IMR-90 (cell line): ENCODE results near the gene KIF3B. TPM values are rescaled to one million over a fixed set of nuclear protein-coding genes. Genes with fewer than 3 reads are reported as not detected.

Source experiments
- ATAC-seq: fragments of 200-7000 bp; cut with Tn5 transposase; 2 replicates; pipeline ENCODE4 v1.9.1; 2020; ENCODE audit warnings: low read depth, mild to moderate bottlenecking, moderate library complexity
- BruUV-seq: library from RNA; stranded (reverse); fragments of 400-500 nt; replicated peaks from 2 replicates; lab custom pipeline; 2021; lab: Mats Ljungman, UMichigan
- CTCF ChIA-PET: fragments of 300-600 bp; formaldehyde crosslinking; extraction: SDS; loops from one replicate; lab custom pipeline; 2021; ENCODE audit warnings: antibody characterized with exemption; lab: Yijun Ruan, JAX
- POLR2A ChIA-PET: fragments of 300-600 bp; sonication (Branson Sonifier 250); formaldehyde crosslinking; loops from one replicate; lab custom pipeline; 2022; ENCODE audit warnings: antibody characterized with exemption; ENCODE audit not compliant: unreplicated experiment; lab: Charles Lee
- DNase-seq: peaks from one replicate; pipeline ENCODE4 v3.0.0; 2013
- H2AFZ ChIP-seq: replicated peaks from 2 replicates; pipeline ENCODE3; 2013; ENCODE audit warnings: low read length, mild to moderate bottlenecking; ENCODE audit not compliant: poor library complexity
- H2AK5ac ChIP-seq: 2 replicates; pipeline ENCODE4 v1.6.1; 2013; ENCODE audit warnings: low read depth, low read length, inconsistent platforms
- H2AK9ac ChIP-seq: replicated peaks from 2 replicates; pipeline ENCODE3; 2013; ENCODE audit warnings: mild to moderate bottlenecking, low read depth, low read length, moderate library complexity; ENCODE audit not compliant: poor library complexity
- H2BK120ac ChIP-seq: 2 replicates; pipeline ENCODE4 v1.6.1; 2013; ENCODE audit warnings: low read depth, low read length, inconsistent platforms
- H2BK15ac ChIP-seq: 3 replicates; pipeline ENCODE4 v1.6.1; 2013; ENCODE audit warnings: low read depth, low read length, inconsistent platforms
- H2BK20ac ChIP-seq: 2 replicates; pipeline ENCODE4 v1.6.1; 2013; ENCODE audit warnings: low read depth, mild to moderate bottlenecking, inconsistent platforms, low read length, moderate library complexity
- H2BK5ac ChIP-seq: 2 replicates; pipeline ENCODE4 v1.6.1; 2013; ENCODE audit warnings: mild to moderate bottlenecking, low read depth, low read length, inconsistent platforms; ENCODE audit not compliant: poor library complexity, severe bottlenecking
- H3K14ac ChIP-seq: replicated peaks from 2 replicates; pipeline ENCODE4 v1.6.1; 2013; ENCODE audit warnings: low read depth, low read length, inconsistent platforms
- H3K18ac ChIP-seq: 2 replicates; pipeline ENCODE4 v1.6.1; 2013; ENCODE audit warnings: low read depth, low read length, control low read depth
- H3K23ac ChIP-seq: 2 replicates; pipeline ENCODE4 v1.6.1; 2013; ENCODE audit warnings: low read depth, low read length, inconsistent platforms
- H3K27ac ChIP-seq: 2 replicates; pipeline ENCODE4 v1.5.1; 2013; ENCODE audit warnings: mild to moderate bottlenecking, control low read depth, low read length; ENCODE audit not compliant: insufficient read depth
- H3K27me3 ChIP-seq: 2 replicates; pipeline ENCODE4 v1.6.1; 2013; ENCODE audit warnings: low read length; ENCODE audit not compliant: control insufficient read depth, insufficient read depth
- H3K36me3 ChIP-seq: 2 replicates; pipeline ENCODE4 v1.6.1; 2013; ENCODE audit warnings: low read length, mixed read lengths; ENCODE audit not compliant: control insufficient read depth, insufficient read depth
- H3K4ac ChIP-seq: 2 replicates; pipeline ENCODE4 v1.6.1; 2013; ENCODE audit warnings: low read depth, low read length, inconsistent platforms
- H3K4me1 ChIP-seq: 2 replicates; pipeline ENCODE4 v1.6.1; 2013; ENCODE audit warnings: low read length, mixed read lengths; ENCODE audit not compliant: control insufficient read depth, insufficient read depth
- H3K4me2 ChIP-seq: 2 replicates; pipeline ENCODE4 v1.6.1; 2013; ENCODE audit warnings: low read depth, mild to moderate bottlenecking, control low read depth, low read length, moderate library complexity
- H3K4me3 ChIP-seq: 2 replicates; pipeline ENCODE4 v1.5.1; 2013; ENCODE audit warnings: low read depth, mild to moderate bottlenecking, control low read depth, low read length, moderate library complexity; ENCODE audit not compliant: insufficient read depth
- H3K56ac ChIP-seq: 2 replicates; pipeline ENCODE4 v1.6.1; 2013; ENCODE audit warnings: low read length, inconsistent platforms; ENCODE audit not compliant: insufficient read depth; ENCODE audit errors: extremely low read depth
- H3K79me1 ChIP-seq, 2 experiments: 2 replicates each; pipeline ENCODE4 v1.6.1; 2013; ENCODE audit warnings: low read length in 2 of 2, inconsistent platforms in 1 of 2, low read depth in 1 of 2
- H3K9ac ChIP-seq: 2 replicates; pipeline ENCODE4 v1.6.1; 2013; ENCODE audit warnings: low read depth, low read length, control low read depth
- H3K9me1 ChIP-seq: 2 replicates; pipeline ENCODE4 v1.6.1; 2013; ENCODE audit warnings: low read length, inconsistent platforms; ENCODE audit not compliant: insufficient read depth
- H3K9me3 ChIP-seq: 2 replicates; pipeline ENCODE4 v1.6.1; 2013; ENCODE audit warnings: low read length; ENCODE audit not compliant: control insufficient read depth, insufficient read depth
- H4K20me1 ChIP-seq: 2 replicates; pipeline ENCODE4 v1.6.1; 2013; ENCODE audit warnings: low read length, inconsistent platforms; ENCODE audit not compliant: insufficient read depth
- H4K5ac ChIP-seq: 2 replicates; pipeline ENCODE4 v1.6.1; 2013; ENCODE audit warnings: mild to moderate bottlenecking, low read depth, low read length, control low read depth
- H4K8ac ChIP-seq, 2 experiments: 2 replicates each; pipeline ENCODE4 v1.6.1; 2013; ENCODE audit warnings: low read depth in 2 of 2, low read length in 2 of 2, control low read depth in 1 of 2, inconsistent platforms in 1 of 2
- H4K91ac ChIP-seq: 2 replicates; pipeline ENCODE4 v1.6.1; 2013; ENCODE audit warnings: low read depth, low read length, inconsistent platforms; ENCODE audit not compliant: insufficient read depth
- CEBPB ChIP-seq: IDR thresholded peaks from 2 replicates; pipeline ENCODE4 v1.6.1; 2012; ENCODE audit warnings: low read depth, low read length, improper control_type of control experiment
- MXI1 ChIP-seq: IDR thresholded peaks from 2 replicates; pipeline ENCODE4 v1.6.1; 2012; ENCODE audit warnings: low read depth, mild to moderate bottlenecking, low read length, moderate library complexity, borderline replicate concordance
- POLR2A ChIP-seq: IDR thresholded peaks from 2 replicates; pipeline ENCODE4 v1.6.1; 2012; ENCODE audit warnings: mild to moderate bottlenecking, low read depth, low read length
- RCOR1 ChIP-seq: IDR thresholded peaks from 2 replicates; pipeline ENCODE4 v1.6.1; 2012; ENCODE audit warnings: mild to moderate bottlenecking, low read length, improper control_type of control experiment; ENCODE audit not compliant: insufficient replicate concordance
- SMC3 ChIP-seq: fragments of 150-350 bp; IDR thresholded peaks from 2 replicates; pipeline ENCODE4 v1.6.1; 2016; ENCODE audit warnings: low read depth, mild to moderate bottlenecking, antibody characterized with exemption, low read length, moderate library complexity
- USF2 ChIP-seq: fragments of 150-350 bp; IDR thresholded peaks from 2 replicates; pipeline ENCODE4 v1.6.1; 2017; ENCODE audit warnings: mild to moderate bottlenecking, antibody characterized with exemption, low read length, low read depth
- WGBS, 2 experiments: methylation state at CpG; one replicate each; pipeline versions ENCODE4 v1.1.5 to v1.1.7; 2013; ENCODE audit warnings: missing lambda C conversion rate in 2 of 2; ENCODE audit not compliant: insufficient read length in 1 of 2; ENCODE audit errors: extremely low coverage in 2 of 2; 5-methylcytosine and 5-hydroxymethylcytosine counted together
- dilution Hi-C: fragments of 300-500 bp; cut with HindIII; formaldehyde crosslinking; loops from one replicate; pipeline ENCODE4 v1.14.3; 2018; ENCODE audit warnings: low sequenced_read_pairs; ENCODE audit not compliant: unreplicated experiment
- in situ Hi-C: fragments of 300-500 bp; cut with MboI; formaldehyde crosslinking; loops from 3 replicates; pipeline ENCODE4 v1.14.3; 2019; ENCODE audit warnings: low sequenced_read_pairs, inconsistent platforms, mixed read lengths
- intact Hi-C: fragments of 100-400 bp; cut with micrococcal nuclease; formaldehyde crosslinking; loops from 2 replicates; pipeline ENCODE4 v1.10.0; 2022
- polyA plus RNA-seq, 3 experiments: library from polyadenylated mRNA; depleted of rRNA; stranded (reverse); fragments of >200 nt; gene quantifications; 2 replicates each; pipeline ENCODE4 v1.2.3, GENCODE V29; 2012; ENCODE audit warnings: low replicate concordance in 1 of 3
- total RNA-seq: library from RNA; depleted of rRNA; stranded (reverse); fragments of >200 nt; gene quantifications from 2 replicates; pipeline ENCODE4 v1.2.3, GENCODE V29; 2012
- TF ChIP-seq, protein P1 (sequence below): conservative IDR thresholded peaks from 2 replicates; pipeline ENCODE4 v1.5.1; 2012; ENCODE audit warnings: mild to moderate bottlenecking, low read depth, low read length, improper control_type of control experiment

Gene KIF3B
- total and polyA plus RNA-seq, 2 of the 4 experiments (the other 2 are of a cell fraction) = 17.1 to 28.1 TPM

DNA sequence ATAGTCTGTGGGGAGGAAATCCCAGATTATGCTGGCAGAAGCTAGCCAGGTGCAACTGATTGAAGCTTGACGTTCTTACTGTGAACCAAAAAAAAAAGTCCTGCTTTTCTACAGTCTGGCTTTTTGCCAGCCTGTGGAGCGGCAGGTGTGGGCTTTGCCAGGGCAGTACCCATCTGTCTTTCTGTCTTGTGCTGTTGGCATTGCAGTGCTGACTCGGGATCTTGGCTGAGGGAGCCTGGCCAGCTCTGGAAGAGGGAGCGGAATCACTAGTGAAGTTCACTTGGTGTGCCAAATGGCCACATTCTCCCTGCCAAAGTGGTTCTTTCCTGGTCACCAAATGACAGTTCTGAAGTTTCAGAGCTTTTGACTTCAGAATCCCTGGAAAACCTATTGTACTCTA lies 5.0 kb downstream of the KIF3B start:
- no peak for DNase-seq
- Histone ChIP-seq H3K23ac (no peak overlapping the region), H2AK9ac (no peak overlapping the region), H2BK5ac (no peak overlapping the region), H3K18ac (no peak overlapping the region), H3K4ac (no peak overlapping the region), H3K56ac (no peak overlapping the region), H3K27me3 (no peaks in the 10 kb centered on the region), H3K27ac (no peak overlapping the region), H4K5ac (no peak overlapping the region), H4K91ac (no peak overlapping the region), H2BK20ac (no peak overlapping the region), H2BK120ac (no peak overlapping the region), H3K36me3 (peaks cover 2% of the 10 kb centered on the region; the same call in 1 of the 2 replicates), H4K20me1 (peaks cover 9% of the 10 kb centered on the region; the same call in 1 of the 2 replicates), H3K4me3 (no peak overlapping the region), H3K4me2 (no peak overlapping the region), H3K9me1 (peaks cover 15% of the 10 kb centered on the region), H3K14ac (no peak overlapping the region), H3K9me3 (no peaks in the 10 kb centered on the region), H3K9ac (no peak overlapping the region), H2BK15ac (no peak overlapping the region), H4K8ac (no peak overlapping the region), H3K79me1 (peaks cover 42 to 63% of the 10 kb centered on the region in 2 experiments), H2AK5ac (no peak overlapping the region), H3K4me1 (no peaks in the 10 kb centered on the region; the same call in 1 of the 2 replicates), H2AFZ (no peak overlapping the region)
- no peak for ATAC-seq
- in situ Hi-C loops = no loop called here
- no peak for TF ChIP-seq POLR2A
- TF ChIP-seq CEBPB = no peak
- TF ChIP-seq MXI1 = no peak
- no peak for TF ChIP-seq SMC3
- no peak for TF ChIP-seq USF2
- no peak for TF ChIP-seq RCOR1
- TF ChIP-seq, protein P1, sequence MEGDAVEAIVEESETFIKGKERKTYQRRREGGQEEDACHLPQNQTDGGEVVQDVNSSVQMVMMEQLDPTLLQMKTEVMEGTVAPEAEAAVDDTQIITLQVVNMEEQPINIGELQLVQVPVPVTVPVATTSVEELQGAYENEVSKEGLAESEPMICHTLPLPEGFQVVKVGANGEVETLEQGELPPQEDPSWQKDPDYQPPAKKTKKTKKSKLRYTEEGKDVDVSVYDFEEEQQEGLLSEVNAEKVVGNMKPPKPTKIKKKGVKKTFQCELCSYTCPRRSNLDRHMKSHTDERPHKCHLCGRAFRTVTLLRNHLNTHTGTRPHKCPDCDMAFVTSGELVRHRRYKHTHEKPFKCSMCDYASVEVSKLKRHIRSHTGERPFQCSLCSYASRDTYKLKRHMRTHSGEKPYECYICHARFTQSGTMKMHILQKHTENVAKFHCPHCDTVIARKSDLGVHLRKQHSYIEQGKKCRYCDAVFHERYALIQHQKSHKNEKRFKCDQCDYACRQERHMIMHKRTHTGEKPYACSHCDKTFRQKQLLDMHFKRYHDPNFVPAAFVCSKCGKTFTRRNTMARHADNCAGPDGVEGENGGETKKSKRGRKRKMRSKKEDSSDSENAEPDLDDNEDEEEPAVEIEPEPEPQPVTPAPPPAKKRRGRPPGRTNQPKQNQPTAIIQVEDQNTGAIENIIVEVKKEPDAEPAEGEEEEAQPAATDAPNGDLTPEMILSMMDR = no peak
- 78% methylated on average over 3 of the region's 4 CpGs; no CpG with 5 or more reads in 1 of the 2 experiments for WGBS, 2 experiments
- no TSS peak for BruUV-seq
- intact Hi-C loops = no loop called here
- POLR2A ChIA-PET = no interaction called here
- dilution Hi-C loops = no loop called here
- CTCF ChIA-PET = interaction anchor here (0.7 kb wide), 1 partner anchor 33 kb away, joined by 3 read pairs; no protein-coding TSS in a partner anchor
